Neural cell (in vitro differentiated cells): ENCODE data around the gene SLC11A2.

ENCODE experiments used
- CTCF ChIP-seq: fragments of 450-650 bp; IDR thresholded peaks from 2 replicates; pipeline ENCODE4 v1.5.1; 2014; ENCODE audit warnings: antibody characterized with exemption, mild to moderate bottlenecking, moderate library complexity; ENCODE audit not compliant: poor library complexity, severe bottlenecking
- EP300 ChIP-seq: fragments of 450-650 bp; conservative IDR thresholded peaks from 2 replicates; pipeline ENCODE4 v1.6.1; 2014; ENCODE audit warnings: antibody characterized with exemption, mild to moderate bottlenecking, moderate library complexity; ENCODE audit not compliant: poor library complexity, severe bottlenecking
- EZH2 ChIP-seq: fragments of 200-600, 300-800 bp; shearing (Covaris generic), sonication (generic); IDR thresholded peaks from 2 replicates; pipeline ENCODE4 v1.6.1; 2014; ENCODE audit warnings: antibody characterized with exemption, low read length, borderline replicate concordance, mild to moderate bottlenecking; ENCODE audit not compliant: insufficient read depth, poor library complexity, severe bottlenecking
- MXI1 ChIP-seq: fragments of 450-650 bp; conservative IDR thresholded peaks from 2 replicates; pipeline ENCODE4 v1.6.1; 2014; ENCODE audit warnings: antibody characterized with exemption, mild to moderate bottlenecking; ENCODE audit not compliant: poor library complexity, severe bottlenecking
- POLR2AphosphoS5 ChIP-seq: IDR thresholded peaks from 2 replicates; pipeline ENCODE4 v1.6.1; 2012
- RAD21 ChIP-seq: fragments of 450-650 bp; conservative IDR thresholded peaks from 2 replicates; pipeline ENCODE4 v1.6.1; 2014; ENCODE audit warnings: antibody characterized with exemption, mild to moderate bottlenecking, moderate library complexity
- TF ChIP-seq, protein P1 (sequence below): IDR thresholded peaks from 2 replicates; pipeline ENCODE4 v1.6.1; 2012; ENCODE audit warnings: borderline replicate concordance

DNA sequence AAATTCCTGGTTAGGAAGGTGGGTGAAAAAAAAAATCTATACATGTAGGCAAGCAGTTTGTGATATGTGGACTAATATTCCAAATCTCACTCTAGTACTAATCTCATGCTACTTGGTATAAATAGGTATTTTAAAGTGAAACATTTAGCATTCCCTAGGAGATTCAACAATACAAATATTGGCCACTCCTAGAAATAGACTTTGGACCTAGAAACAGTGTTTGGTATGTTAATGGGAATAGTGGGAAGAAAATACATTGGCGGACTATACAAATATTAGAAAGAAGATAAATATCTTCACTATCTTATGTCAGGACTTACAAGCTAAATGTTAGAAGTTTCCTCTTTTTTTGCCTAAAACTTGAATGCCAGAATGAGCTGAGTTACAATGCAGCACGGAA is 45.6 kb downstream of the SLC11A2 start:
- TF ChIP-seq EP300 (no peak), EZH2 (no peak), POLR2AphosphoS5 (no peak), CTCF (no peak), RAD21 (no peak), MXI1 (no peak)
- TF ChIP-seq, protein P1, sequence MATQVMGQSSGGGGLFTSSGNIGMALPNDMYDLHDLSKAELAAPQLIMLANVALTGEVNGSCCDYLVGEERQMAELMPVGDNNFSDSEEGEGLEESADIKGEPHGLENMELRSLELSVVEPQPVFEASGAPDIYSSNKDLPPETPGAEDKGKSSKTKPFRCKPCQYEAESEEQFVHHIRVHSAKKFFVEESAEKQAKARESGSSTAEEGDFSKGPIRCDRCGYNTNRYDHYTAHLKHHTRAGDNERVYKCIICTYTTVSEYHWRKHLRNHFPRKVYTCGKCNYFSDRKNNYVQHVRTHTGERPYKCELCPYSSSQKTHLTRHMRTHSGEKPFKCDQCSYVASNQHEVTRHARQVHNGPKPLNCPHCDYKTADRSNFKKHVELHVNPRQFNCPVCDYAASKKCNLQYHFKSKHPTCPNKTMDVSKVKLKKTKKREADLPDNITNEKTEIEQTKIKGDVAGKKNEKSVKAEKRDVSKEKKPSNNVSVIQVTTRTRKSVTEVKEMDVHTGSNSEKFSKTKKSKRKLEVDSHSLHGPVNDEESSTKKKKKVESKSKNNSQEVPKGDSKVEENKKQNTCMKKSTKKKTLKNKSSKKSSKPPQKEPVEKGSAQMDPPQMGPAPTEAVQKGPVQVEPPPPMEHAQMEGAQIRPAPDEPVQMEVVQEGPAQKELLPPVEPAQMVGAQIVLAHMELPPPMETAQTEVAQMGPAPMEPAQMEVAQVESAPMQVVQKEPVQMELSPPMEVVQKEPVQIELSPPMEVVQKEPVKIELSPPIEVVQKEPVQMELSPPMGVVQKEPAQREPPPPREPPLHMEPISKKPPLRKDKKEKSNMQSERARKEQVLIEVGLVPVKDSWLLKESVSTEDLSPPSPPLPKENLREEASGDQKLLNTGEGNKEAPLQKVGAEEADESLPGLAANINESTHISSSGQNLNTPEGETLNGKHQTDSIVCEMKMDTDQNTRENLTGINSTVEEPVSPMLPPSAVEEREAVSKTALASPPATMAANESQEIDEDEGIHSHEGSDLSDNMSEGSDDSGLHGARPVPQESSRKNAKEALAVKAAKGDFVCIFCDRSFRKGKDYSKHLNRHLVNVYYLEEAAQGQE: no peak
